B cell (primary cell): ENCODE results near the gene PLEKHO2. TPM values are rescaled to one million over a fixed set of nuclear protein-coding genes. Genes with fewer than 3 reads are reported as not detected.

ENCODE experiments used
- ATAC-seq: fragments of 200-7000 bp; cut with Tn5 transposase; one replicate; pipeline ENCODE4 v1.10.0; 2021; ENCODE audit warnings: low read depth, mild to moderate bottlenecking, moderate number of reproducible peaks, moderate library complexity
- CTCF ChIA-PET: fragments of 350-600 bp; sonication (Branson Sonifier 250); formaldehyde crosslinking; loops from one replicate; lab custom pipeline; 2021; ENCODE audit warnings: antibody characterized with exemption, inconsistent platforms; lab: Charles Lee
- POLR2A ChIA-PET: fragments of 350-600 bp; sonication (Branson Sonifier 250); formaldehyde crosslinking; loops from one replicate; lab custom pipeline; 2021; ENCODE audit warnings: antibody characterized with exemption; lab: Charles Lee
- DNase-seq: peaks from one replicate; pipeline ENCODE4 v3.0.0; 2013
- H2AFZ ChIP-seq: 2 replicates; pipeline ENCODE4 v1.6.1; 2012; ENCODE audit warnings: mild to moderate bottlenecking, low read depth, low read length; ENCODE audit not compliant: insufficient read depth, poor library complexity, severe bottlenecking
- H3K27ac ChIP-seq, 2 donors: 1 replicate in 1 of 2; 2 replicates in 1 of 2; pipeline ENCODE4 v1.5.1; 2012 to 2013; ENCODE audit warnings: low read length in 2 of 2, mild to moderate bottlenecking in 2 of 2, moderate library complexity in 1 of 2
- H3K27me3 ChIP-seq, 4 experiments: fragments of 200-600 bp in 1 of 4; sonication (generic) in 1 of 4; replicated peaks in 1 of 4; 1 replicate in 2 of 4; 2 replicates in 2 of 4; pipeline versions ENCODE4 v1.6.1 to v1.7.0; 2013 to 2016; ENCODE audit warnings: low read length in 3 of 4, mild to moderate bottlenecking in 2 of 4, mixed read lengths in 1 of 4, moderate library complexity in 1 of 4; ENCODE audit not compliant: insufficient read depth in 4 of 4, control insufficient read depth in 3 of 4; ENCODE audit errors: control extremely low read depth in 1 of 4
- H3K36me3 ChIP-seq, 2 experiments: replicated peaks in 1 of 2; 1 replicate in 1 of 2; 2 replicates in 1 of 2; pipeline versions ENCODE4 v1.6.1 to v1.7.1; 2013; ENCODE audit warnings: low read length in 1 of 2; ENCODE audit not compliant: insufficient read depth in 2 of 2, control insufficient read depth in 1 of 2; ENCODE audit errors: control extremely low read depth in 1 of 2, extremely low read depth in 1 of 2
- H3K4me1 ChIP-seq, 2 donors: fragments of 200-600 bp in 1 of 2; sonication (generic) in 1 of 2; 1 replicate in 1 of 2; 2 replicates in 1 of 2; pipeline versions ENCODE4 v1.5.1 to v1.6.1; 2013 to 2017; ENCODE audit warnings: low read length in 2 of 2; ENCODE audit not compliant: control insufficient read depth in 2 of 2, insufficient read depth in 2 of 2
- H3K4me2 ChIP-seq: replicated peaks from 2 replicates; pipeline ENCODE3; 2012; ENCODE audit warnings: mild to moderate bottlenecking, low read depth, low read length; ENCODE audit not compliant: poor library complexity, severe bottlenecking
- H3K4me3 ChIP-seq, 5 experiments: fragments of 200-600 bp in 1 of 5; sonication (generic) in 1 of 5; 1 replicate in 3 of 5; 2 replicates in 2 of 5; pipeline versions ENCODE4 v1.5.1 to v1.7.0; 2011 to 2016; ENCODE audit warnings: low read length in 4 of 5, mild to moderate bottlenecking in 4 of 5, low read depth in 2 of 5, control low read depth in 1 of 5, moderate library complexity in 1 of 5; ENCODE audit not compliant: insufficient read depth in 1 of 5; ENCODE audit errors: control extremely low read depth in 1 of 5, extremely low read depth in 1 of 5
- H3K79me2 ChIP-seq: fragments of 200-600 bp; sonication (generic); one replicate; pipeline ENCODE4 v1.6.0; 2016; ENCODE audit warnings: low read length; ENCODE audit not compliant: control insufficient read depth, insufficient read depth
- H3K9ac ChIP-seq: fragments of 200-600 bp; sonication (generic); 2 replicates; pipeline ENCODE4 v1.6.1; 2017; ENCODE audit warnings: mild to moderate bottlenecking, low read length, moderate library complexity
- H3K9me3 ChIP-seq, 3 donors: one replicate each; pipeline versions ENCODE4 v1.6.1 to v1.7.1; 2013; ENCODE audit warnings: low read length in 2 of 3; ENCODE audit not compliant: control insufficient read depth in 2 of 3, insufficient read depth in 1 of 3; ENCODE audit errors: control extremely low read depth in 1 of 3
- H4K20me1 ChIP-seq: 2 replicates; pipeline ENCODE4 v1.6.0; 2012; ENCODE audit warnings: mild to moderate bottlenecking, low read length; ENCODE audit not compliant: insufficient read depth, control insufficient read depth, poor library complexity, severe bottlenecking
- H3K27ac Mint-ChIP-seq: one replicate; pipeline ENCODE4 v1.8.0; 2021; ENCODE audit warnings: mixed read lengths
- H3K27me3 Mint-ChIP-seq: one replicate; pipeline ENCODE4 v1.8.0; 2021; ENCODE audit warnings: mixed read lengths
- H3K4me1 Mint-ChIP-seq: one replicate; pipeline ENCODE4 v1.8.0; 2021; ENCODE audit warnings: mixed read lengths
- H3K4me3 Mint-ChIP-seq: one replicate; pipeline ENCODE4 v1.8.0; 2021; ENCODE audit warnings: mixed read lengths
- H3K9me3 Mint-ChIP-seq: one replicate; pipeline ENCODE4 v1.8.0; 2022; ENCODE audit warnings: mixed read lengths; ENCODE audit not compliant: insufficient read depth
- EZH2 ChIP-seq: IDR thresholded peaks from 2 replicates; pipeline ENCODE4 v1.6.1; 2012; ENCODE audit warnings: borderline replicate concordance, low read depth, mild to moderate bottlenecking, moderate library complexity, low read length; ENCODE audit not compliant: insufficient read depth, poor library complexity, severe bottlenecking
- WGBS: methylation state at CpG from one replicate; pipeline ENCODE4 v1.1.5; 2013; ENCODE audit warnings: missing lambda C conversion rate; ENCODE audit not compliant: insufficient coverage; 5-methylcytosine and 5-hydroxymethylcytosine counted together
- intact Hi-C: fragments of 100-400 bp; cut with micrococcal nuclease; formaldehyde crosslinking; loops from one replicate; pipeline ENCODE4 v1.10.0; 2022
- polyA plus RNA-seq: library from polyadenylated mRNA; depleted of rRNA; stranded (reverse); fragments of >200 nt; gene quantifications from 2 replicates; pipeline ENCODE4 v1.2.3, GENCODE V29; 2012
- total RNA-seq, 2 donors: library from RNA; stranded (reverse); fragments of 120-200 nt in 1 of 2; gene quantifications; 1 replicate in 1 of 2; 2 replicates in 1 of 2; pipeline versions ENCODE4 v1.2.3 to v1.2.4, GENCODE V29; 2013 to 2022
- TF ChIP-seq, protein P1 (sequence below): fragments of 200-600 bp; IDR thresholded peaks from one replicate; pipeline ENCODE4 v1.8.0; 2022; ENCODE audit warnings: antibody characterized with exemption, mild to moderate bottlenecking

The PLEKHO2 gene
- total and polyA plus RNA-seq, 2 donors (not counting 1 experiment from before 2014, with no cell fraction given), result 13.7 to 23.1 TPM

DNA sequence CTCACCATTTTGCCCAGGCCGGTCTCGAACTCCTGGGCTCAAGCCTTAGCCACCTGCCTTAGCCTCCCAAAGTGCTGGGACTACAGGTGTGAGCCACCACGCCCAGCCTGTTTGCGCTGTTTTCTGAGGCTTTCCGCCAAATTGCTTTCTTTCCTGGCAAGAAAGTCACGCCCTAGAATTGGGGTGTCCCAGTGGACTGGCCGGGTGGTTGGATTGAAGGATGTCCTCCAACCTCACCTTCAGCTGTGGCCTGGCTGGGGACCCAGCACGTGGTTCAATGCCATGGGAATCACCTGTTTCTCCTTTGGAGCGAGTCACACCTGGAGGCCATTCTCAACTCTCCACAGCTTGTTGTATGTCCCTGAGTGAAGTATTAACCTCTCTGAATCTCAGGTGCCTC, 64.2 kb downstream of the PLEKHO2 start:
- H4K20me1 ChIP-seq, result no peaks in the 10 kb centered on the region
- Mint-ChIP-seq H3K27me3 (peaks cover 4% of the 10 kb centered on the region), H3K27ac (no peak overlapping the region), H3K4me3 (peak overlapping the region; percentile 84), H3K9me3 (no peaks in the 10 kb centered on the region), H3K4me1 (peaks cover 34% of the 10 kb centered on the region)
- ATAC-seq (no peak), DNase-seq (no peak)
- intact Hi-C loops, result loop anchor here (1.0 to 5.0 kb wide), 4 partner anchors 11 to 219 kb away; no protein-coding TSS in a partner anchor
- H3K4me3 ChIP-seq, result no peak overlapping the region
- peaks cover 3% of the 10 kb centered on the region for H3K79me2 ChIP-seq
- POLR2A ChIA-PET, result interaction anchor here (0.9 to 1.1 kb wide), 3 partner anchors 11 to 222 kb away, joined by 3 to 5 read pairs (median 4); no protein-coding TSS in a partner anchor
- H3K4me1 ChIP-seq, result peaks cover 22 to 26% of the 10 kb centered on the region in 2 donors
- no peaks in the 10 kb centered on the region for H3K36me3 ChIP-seq
- TF ChIP-seq, protein P1, sequence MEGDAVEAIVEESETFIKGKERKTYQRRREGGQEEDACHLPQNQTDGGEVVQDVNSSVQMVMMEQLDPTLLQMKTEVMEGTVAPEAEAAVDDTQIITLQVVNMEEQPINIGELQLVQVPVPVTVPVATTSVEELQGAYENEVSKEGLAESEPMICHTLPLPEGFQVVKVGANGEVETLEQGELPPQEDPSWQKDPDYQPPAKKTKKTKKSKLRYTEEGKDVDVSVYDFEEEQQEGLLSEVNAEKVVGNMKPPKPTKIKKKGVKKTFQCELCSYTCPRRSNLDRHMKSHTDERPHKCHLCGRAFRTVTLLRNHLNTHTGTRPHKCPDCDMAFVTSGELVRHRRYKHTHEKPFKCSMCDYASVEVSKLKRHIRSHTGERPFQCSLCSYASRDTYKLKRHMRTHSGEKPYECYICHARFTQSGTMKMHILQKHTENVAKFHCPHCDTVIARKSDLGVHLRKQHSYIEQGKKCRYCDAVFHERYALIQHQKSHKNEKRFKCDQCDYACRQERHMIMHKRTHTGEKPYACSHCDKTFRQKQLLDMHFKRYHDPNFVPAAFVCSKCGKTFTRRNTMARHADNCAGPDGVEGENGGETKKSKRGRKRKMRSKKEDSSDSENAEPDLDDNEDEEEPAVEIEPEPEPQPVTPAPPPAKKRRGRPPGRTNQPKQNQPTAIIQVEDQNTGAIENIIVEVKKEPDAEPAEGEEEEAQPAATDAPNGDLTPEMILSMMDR, result no peak
- no peak for TF ChIP-seq EZH2
- 91% methylated on average over 8 of the region's 9 CpGs for WGBS
- peaks cover 1 to 6% (median 4%) of the 10 kb centered on the region in 3 donors for H3K9me3 ChIP-seq
- H3K27me3 ChIP-seq, result peaks cover 0 to 7% (median 0%) of the 10 kb centered on the region in 4 experiments
- H3K27ac ChIP-seq, result no peak overlapping the region
- H3K9ac ChIP-seq, result peak overlapping the region; percentile 62
- H2AFZ ChIP-seq, result peak overlapping the region; percentile 91
- H3K4me2 ChIP-seq, result peak overlapping the region; percentile 86
- CTCF ChIA-PET, result interaction anchor here (0.7 to 8.9 kb wide), 18 partner anchors 10 to 221 kb away, joined by 3 to 152 read pairs (median 6); partner anchors contain the start of gene PLEKHO2

- H3K27me3 Mint-ChIP-seq, result peaks cover 8% of the 10 kb centered on the region
- H3K4me1 ChIP-seq, result peaks cover 26 to 31% of the 10 kb centered on the region in 2 donors
- no peak overlapping the region for H3K4me3 ChIP-seq
- 100% methylated on average over 3 of the region's 3 CpGs for WGBS
- peaks cover 0 to 12% (median 2%) of the 10 kb centered on the region in 4 experiments for H3K27me3 ChIP-seq
- DNase-seq (no peak), ATAC-seq (no peak)
- no peaks in the 10 kb centered on the region for H4K20me1 ChIP-seq
- H3K79me2 ChIP-seq, result peaks cover 3% of the 10 kb centered on the region
- no peak overlapping the region for H3K9ac ChIP-seq
- H3K4me3 Mint-ChIP-seq, result no peak overlapping the region
- H3K4me2 ChIP-seq, result no peak overlapping the region
- no peaks in the 10 kb centered on the region for H3K9me3 Mint-ChIP-seq
- H3K36me3 ChIP-seq, result no peaks in the 10 kb centered on the region
- ChIA-PET POLR2A (interaction anchor here (0.6 to 0.9 kb wide), 2 partner anchors 83 to 223 kb away, joined by 3 to 5 read pairs; no protein-coding TSS in a partner anchor), CTCF (interaction anchor here (0.7 to 8.9 kb wide), 15 partner anchors 9 to 217 kb away, joined by 3 to 152 read pairs (median 6); partner anchors contain the start of gene PLEKHO2)
- TF ChIP-seq, protein P1, result no peak
- no peak for TF ChIP-seq EZH2
- no peak overlapping the region for H3K27ac Mint-ChIP-seq
- H3K9me3 ChIP-seq, result peaks cover 0 to 2% (median 0%) of the 10 kb centered on the region in 3 donors
- H2AFZ ChIP-seq, result no peak overlapping the region
- peaks cover 36% of the 10 kb centered on the region for H3K4me1 Mint-ChIP-seq
- no peak overlapping the region for H3K27ac ChIP-seq
- intact Hi-C loops, result loop anchor here (5.0 kb wide), 1 partner anchor 219 kb away; no protein-coding TSS in a partner anchor
Observed at GRCh38 chr15:64906402-64906801, 64.7 kb downstream of the PLEKHO2 start.
